ENCODE measurements around the gene NT5DC3. TPM values are rescaled to one million over a fixed set of nuclear protein-coding genes. Genes with fewer than 3 reads are reported as not detected.

NT5DC3 gene
- total and polyA plus RNA-seq, 2 of the 13 experiments (the other 11 are each of a cell fraction or from before 2014, with no cell fraction given), result 3.2 to 6.6 TPM

DNA sequence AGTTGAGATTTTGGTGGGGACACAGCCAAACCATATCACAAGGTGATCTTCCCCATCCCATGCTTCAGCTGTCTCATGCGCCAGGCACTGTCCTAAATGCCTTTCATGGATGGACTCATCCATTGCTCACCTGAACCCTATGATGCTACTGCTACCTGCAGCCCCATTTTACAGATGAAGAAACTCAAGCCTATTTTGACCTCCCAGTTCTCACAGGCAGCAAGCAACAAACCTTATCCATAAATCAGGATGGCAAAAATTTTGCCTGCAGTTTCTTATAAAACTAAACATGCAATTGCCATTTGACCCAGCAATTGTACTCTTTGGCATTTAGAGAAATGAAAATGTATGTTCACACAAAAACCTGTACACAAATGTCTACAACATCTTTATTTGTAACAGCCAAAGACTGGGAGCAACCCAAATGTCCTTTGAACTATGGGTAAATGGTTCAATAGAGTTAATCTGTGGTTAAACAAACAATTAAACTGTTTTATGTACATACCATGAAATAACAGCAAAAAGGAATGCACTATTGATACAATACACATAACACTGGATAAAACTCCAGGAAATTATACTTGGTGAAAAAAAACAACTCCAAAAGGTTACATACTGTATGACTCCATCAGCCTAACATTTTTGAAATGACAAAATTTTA lies 2.6 kb downstream of the NT5DC3 start (continued):
- TF ChIP-seq, protein P1, sequence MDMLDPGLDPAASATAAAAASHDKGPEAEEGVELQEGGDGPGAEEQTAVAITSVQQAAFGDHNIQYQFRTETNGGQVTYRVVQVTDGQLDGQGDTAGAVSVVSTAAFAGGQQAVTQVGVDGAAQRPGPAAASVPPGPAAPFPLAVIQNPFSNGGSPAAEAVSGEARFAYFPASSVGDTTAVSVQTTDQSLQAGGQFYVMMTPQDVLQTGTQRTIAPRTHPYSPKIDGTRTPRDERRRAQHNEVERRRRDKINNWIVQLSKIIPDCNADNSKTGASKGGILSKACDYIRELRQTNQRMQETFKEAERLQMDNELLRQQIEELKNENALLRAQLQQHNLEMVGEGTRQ (IDR thresholded peaks at IDR 0.05; ENCODE audit: low read depth, low read length), result no peak
- TF ChIP-seq, protein P1 (CRISPR knock-in tag; IDR thresholded peaks at IDR 0.05; ENCODE audit: borderline replicate concordance), result no peak
- no peak for TF ChIP-seq MAFF (IDR thresholded peaks at IDR 0.05; ENCODE audit: low read depth, low read length)
- TF ChIP-seq ZNF839 (CRISPR knock-in tag; IDR thresholded peaks at IDR 0.05; ENCODE audit: borderline replicate concordance), result no peak
- TF ChIP-seq ZNF441 (CRISPR knock-in tag; IDR thresholded peaks at IDR 0.05; ENCODE audit: borderline replicate concordance), result no peak
- TF ChIP-seq, protein P2, sequence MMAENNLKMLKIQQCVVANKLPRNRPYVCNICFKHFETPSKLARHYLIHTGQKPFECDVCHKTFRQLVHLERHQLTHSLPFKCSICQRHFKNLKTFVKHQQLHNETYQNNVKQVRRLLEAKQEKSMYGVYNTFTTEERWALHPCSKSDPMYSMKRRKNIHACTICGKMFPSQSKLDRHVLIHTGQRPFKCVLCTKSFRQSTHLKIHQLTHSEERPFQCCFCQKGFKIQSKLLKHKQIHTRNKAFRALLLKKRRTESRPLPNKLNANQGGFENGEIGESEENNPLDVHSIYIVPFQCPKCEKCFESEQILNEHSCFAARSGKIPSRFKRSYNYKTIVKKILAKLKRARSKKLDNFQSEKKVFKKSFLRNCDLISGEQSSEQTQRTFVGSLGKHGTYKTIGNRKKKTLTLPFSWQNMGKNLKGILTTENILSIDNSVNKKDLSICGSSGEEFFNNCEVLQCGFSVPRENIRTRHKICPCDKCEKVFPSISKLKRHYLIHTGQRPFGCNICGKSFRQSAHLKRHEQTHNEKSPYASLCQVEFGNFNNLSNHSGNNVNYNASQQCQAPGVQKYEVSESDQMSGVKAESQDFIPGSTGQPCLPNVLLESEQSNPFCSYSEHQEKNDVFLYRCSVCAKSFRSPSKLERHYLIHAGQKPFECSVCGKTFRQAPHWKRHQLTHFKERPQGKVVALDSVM (CRISPR knock-in tag; IDR thresholded peaks at IDR 0.05), result no peak
- TF ChIP-seq, protein P3, sequence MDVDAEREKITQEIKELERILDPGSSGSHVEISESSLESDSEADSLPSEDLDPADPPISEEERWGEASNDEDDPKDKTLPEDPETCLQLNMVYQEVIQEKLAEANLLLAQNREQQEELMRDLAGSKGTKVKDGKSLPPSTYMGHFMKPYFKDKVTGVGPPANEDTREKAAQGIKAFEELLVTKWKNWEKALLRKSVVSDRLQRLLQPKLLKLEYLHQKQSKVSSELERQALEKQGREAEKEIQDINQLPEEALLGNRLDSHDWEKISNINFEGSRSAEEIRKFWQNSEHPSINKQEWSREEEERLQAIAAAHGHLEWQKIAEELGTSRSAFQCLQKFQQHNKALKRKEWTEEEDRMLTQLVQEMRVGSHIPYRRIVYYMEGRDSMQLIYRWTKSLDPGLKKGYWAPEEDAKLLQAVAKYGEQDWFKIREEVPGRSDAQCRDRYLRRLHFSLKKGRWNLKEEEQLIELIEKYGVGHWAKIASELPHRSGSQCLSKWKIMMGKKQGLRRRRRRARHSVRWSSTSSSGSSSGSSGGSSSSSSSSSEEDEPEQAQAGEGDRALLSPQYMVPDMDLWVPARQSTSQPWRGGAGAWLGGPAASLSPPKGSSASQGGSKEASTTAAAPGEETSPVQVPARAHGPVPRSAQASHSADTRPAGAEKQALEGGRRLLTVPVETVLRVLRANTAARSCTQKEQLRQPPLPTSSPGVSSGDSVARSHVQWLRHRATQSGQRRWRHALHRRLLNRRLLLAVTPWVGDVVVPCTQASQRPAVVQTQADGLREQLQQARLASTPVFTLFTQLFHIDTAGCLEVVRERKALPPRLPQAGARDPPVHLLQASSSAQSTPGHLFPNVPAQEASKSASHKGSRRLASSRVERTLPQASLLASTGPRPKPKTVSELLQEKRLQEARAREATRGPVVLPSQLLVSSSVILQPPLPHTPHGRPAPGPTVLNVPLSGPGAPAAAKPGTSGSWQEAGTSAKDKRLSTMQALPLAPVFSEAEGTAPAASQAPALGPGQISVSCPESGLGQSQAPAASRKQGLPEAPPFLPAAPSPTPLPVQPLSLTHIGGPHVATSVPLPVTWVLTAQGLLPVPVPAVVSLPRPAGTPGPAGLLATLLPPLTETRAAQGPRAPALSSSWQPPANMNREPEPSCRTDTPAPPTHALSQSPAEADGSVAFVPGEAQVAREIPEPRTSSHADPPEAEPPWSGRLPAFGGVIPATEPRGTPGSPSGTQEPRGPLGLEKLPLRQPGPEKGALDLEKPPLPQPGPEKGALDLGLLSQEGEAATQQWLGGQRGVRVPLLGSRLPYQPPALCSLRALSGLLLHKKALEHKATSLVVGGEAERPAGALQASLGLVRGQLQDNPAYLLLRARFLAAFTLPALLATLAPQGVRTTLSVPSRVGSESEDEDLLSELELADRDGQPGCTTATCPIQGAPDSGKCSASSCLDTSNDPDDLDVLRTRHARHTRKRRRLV (CRISPR knock-in tag; IDR thresholded peaks at IDR 0.05), result no peak
- TF ChIP-seq ZNF143 (CRISPR knock-in tag; IDR thresholded peaks at IDR 0.05), result no peak
- TF ChIP-seq FOXK1 (CRISPR knock-in tag; IDR thresholded peaks at IDR 0.05; ENCODE audit: borderline replicate concordance, low read depth), result 0 out of 2 replicates have a peak, but pooled peaks have one; percentile 50
- TF ChIP-seq NFYB (CRISPR knock-in tag; IDR thresholded peaks at IDR 0.05), result no peak
- TF ChIP-seq, protein P4, sequence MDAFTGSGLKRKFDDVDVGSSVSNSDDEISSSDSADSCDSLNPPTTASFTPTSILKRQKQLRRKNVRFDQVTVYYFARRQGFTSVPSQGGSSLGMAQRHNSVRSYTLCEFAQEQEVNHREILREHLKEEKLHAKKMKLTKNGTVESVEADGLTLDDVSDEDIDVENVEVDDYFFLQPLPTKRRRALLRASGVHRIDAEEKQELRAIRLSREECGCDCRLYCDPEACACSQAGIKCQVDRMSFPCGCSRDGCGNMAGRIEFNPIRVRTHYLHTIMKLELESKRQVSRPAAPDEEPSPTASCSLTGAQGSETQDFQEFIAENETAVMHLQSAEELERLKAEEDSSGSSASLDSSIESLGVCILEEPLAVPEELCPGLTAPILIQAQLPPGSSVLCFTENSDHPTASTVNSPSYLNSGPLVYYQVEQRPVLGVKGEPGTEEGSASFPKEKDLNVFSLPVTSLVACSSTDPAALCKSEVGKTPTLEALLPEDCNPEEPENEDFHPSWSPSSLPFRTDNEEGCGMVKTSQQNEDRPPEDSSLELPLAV (CRISPR knock-in tag; conservative IDR thresholded peaks at IDR 0.05; ENCODE audit: low read depth), result no peak
- TF ChIP-seq ZSCAN9 (CRISPR knock-in tag; IDR thresholded peaks at IDR 0.05; ENCODE audit: borderline replicate concordance), result peak; percentile 70; the same call in 1 of the 2 replicates
- TF ChIP-seq ZMYM4 (CRISPR knock-in tag; IDR thresholded peaks at IDR 0.05), result peak; percentile 28; the same call in 1 of the 2 replicates
- TF ChIP-seq HMG20A (CRISPR knock-in tag; IDR thresholded peaks at IDR 0.05; ENCODE audit: borderline replicate concordance), result peak; percentile 91
- TF ChIP-seq, protein P5, sequence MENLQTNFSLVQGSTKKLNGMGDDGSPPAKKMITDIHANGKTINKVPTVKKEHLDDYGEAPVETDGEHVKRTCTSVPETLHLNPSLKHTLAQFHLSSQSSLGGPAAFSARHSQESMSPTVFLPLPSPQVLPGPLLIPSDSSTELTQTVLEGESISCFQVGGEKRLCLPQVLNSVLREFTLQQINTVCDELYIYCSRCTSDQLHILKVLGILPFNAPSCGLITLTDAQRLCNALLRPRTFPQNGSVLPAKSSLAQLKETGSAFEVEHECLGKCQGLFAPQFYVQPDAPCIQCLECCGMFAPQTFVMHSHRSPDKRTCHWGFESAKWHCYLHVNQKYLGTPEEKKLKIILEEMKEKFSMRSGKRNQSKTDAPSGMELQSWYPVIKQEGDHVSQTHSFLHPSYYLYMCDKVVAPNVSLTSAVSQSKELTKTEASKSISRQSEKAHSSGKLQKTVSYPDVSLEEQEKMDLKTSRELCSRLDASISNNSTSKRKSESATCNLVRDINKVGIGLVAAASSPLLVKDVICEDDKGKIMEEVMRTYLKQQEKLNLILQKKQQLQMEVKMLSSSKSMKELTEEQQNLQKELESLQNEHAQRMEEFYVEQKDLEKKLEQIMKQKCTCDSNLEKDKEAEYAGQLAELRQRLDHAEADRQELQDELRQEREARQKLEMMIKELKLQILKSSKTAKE (CRISPR knock-in tag; IDR thresholded peaks at IDR 0.05; ENCODE audit: borderline replicate concordance), result peak; percentile 61; the same call in 1 of the 2 replicates

All from HepG2 (cell line).